Prostate gland (tissue), 2 donors: ENCODE data around the gene MLLT6.

ENCODE experiments used
- CTCF ChIP-seq, 4 experiments: fragments of 200-600 bp in 2 of 4; fragments of 450-650 bp in 2 of 4; sonication (generic) in 2 of 4; IDR thresholded peaks; 1 replicate in 3 of 4; 2 replicates in 1 of 4; pipeline ENCODE4 v1.5.1; 2016 to 2019; ENCODE audit warnings: antibody characterized with exemption in 4 of 4, mild to moderate bottlenecking in 2 of 4, moderate library complexity in 2 of 4
- POLR2A ChIP-seq: fragments of 450-650 bp; IDR thresholded peaks from one replicate; pipeline ENCODE4 v1.6.1; 2016; ENCODE audit warnings: antibody characterized with exemption, mild to moderate bottlenecking

- TF ChIP-seq CTCF (IDR thresholded peaks at IDR 0.05) (no peak), POLR2A (no peak)
Measured at GRCh38 chr17:38750044-38750311, 44.9 kb downstream of the MLLT6 start.
